M059J (cell line): ENCODE results near the gene LPCAT1. TPM values are rescaled to one million over a fixed set of nuclear protein-coding genes. Genes with fewer than 3 reads are reported as not detected.
"Not testable (repeated sequence)": the region's sequence is repeated elsewhere in the genome, so short reads cannot be mapped to it uniquely, and the experiment has no call there.

Experiments used
- DNase-seq: peaks from one replicate; pipeline ENCODE4 v3.0.0-alpha.2; 2012; ENCODE audit warnings: low read depth
- total RNA-seq: library from RNA; depleted of rRNA; stranded (reverse); fragments of >200 nt; shearing (Covaris generic); gene quantifications from 2 replicates; pipeline ENCODE4 v1.2.3, GENCODE V29; 2014

LPCAT1 gene
- total RNA-seq, 1 experiment from 2014 or later = 41.1 TPM

- DNase-seq = no peak
These were observed 95.7 kb downstream of the LPCAT1 start for GRCh38 chr5:1428107-1428506.

GRCh38 chr5:1424716-1425115 is 99.0 kb downstream of the LPCAT1 start:
- no peak for DNase-seq

- no peak for DNase-seq
These were observed 99.7 kb downstream of the LPCAT1 start for GRCh38 chr5:1423901-1424603.

- DNase-seq = not testable (repeated sequence)
These were observed 101.2 kb downstream of the LPCAT1 start for GRCh38 chr5:1422522-1422921.

- no peak for DNase-seq
These were observed 102.0 kb downstream of the LPCAT1 start for GRCh38 chr5:1421521-1422341.

- no peak for DNase-seq
These were observed 103.3 kb downstream of the LPCAT1 start for GRCh38 chr5:1420211-1421195.

GRCh38 chr5:1419476-1420210 is 104.1 kb downstream of the LPCAT1 start:
- DNase-seq = no peak

- no peak for DNase-seq
These were observed 104.9 kb downstream of the LPCAT1 start for GRCh38 chr5:1418921-1419280.

GRCh38 chr5:1418238-1418920 is 105.4 kb downstream of the LPCAT1 start:
- DNase-seq = no peak

GRCh38 chr5:1417586-1418225 is 106.1 kb downstream of the LPCAT1 start:
- no peak for DNase-seq

- no peak for DNase-seq
These were observed 106.8 kb downstream of the LPCAT1 start for GRCh38 chr5:1416856-1417469.

- no peak for DNase-seq
These were observed 108.0 kb downstream of the LPCAT1 start for GRCh38 chr5:1415626-1416360.

GRCh38 chr5:1415059-1415425 is 108.7 kb downstream of the LPCAT1 start:
- DNase-seq = no peak

- no peak for DNase-seq
These were observed 109.3 kb downstream of the LPCAT1 start for GRCh38 chr5:1414311-1415058.

- no peak for DNase-seq
These were observed 110.0 kb downstream of the LPCAT1 start for GRCh38 chr5:1413611-1414241.

GRCh38 chr5:1413211-1413610 is 110.5 kb downstream of the LPCAT1 start:
- no peak for DNase-seq

- no peak for DNase-seq
These were observed 111.1 kb downstream of the LPCAT1 start for GRCh38 chr5:1412621-1413020.

- no peak for DNase-seq
These were observed 111.6 kb downstream of the LPCAT1 start for GRCh38 chr5:1412163-1412562.
